ENCODE results near the gene CHAF1A. TPM values are rescaled to one million over a fixed set of nuclear protein-coding genes. Genes with fewer than 3 reads are reported as not detected.

The CHAF1A gene
- total and polyA plus RNA-seq, 2 of the 8 experiments (the other 6 are each of a cell fraction or from before 2014, with no cell fraction given) = 122 to 147 TPM

- TF ChIP-seq RBBP5 (IDR thresholded peaks at IDR 0.05; ENCODE audit: borderline replicate concordance, low read depth, low read length) = peak; percentile 60; the same call in 1 of the 2 replicates
- no peak for TF ChIP-seq EZH2 (IDR thresholded peaks at IDR 0.05; ENCODE audit: low read depth, low read length, severe bottlenecking)
- TF ChIP-seq JUND (IDR thresholded peaks at IDR 0.05; ENCODE audit: low read length) = no peak
- TF ChIP-seq MAX (IDR thresholded peaks at IDR 0.05) = 0 out of 2 replicates have a peak, but pooled peaks have one; percentile 40
- peak; percentile 65 for TF ChIP-seq TAF7 (optimal IDR thresholded peaks at IDR 0.05; ENCODE audit: borderline replicate concordance, low read depth, low read length)
- no peak for TF ChIP-seq KDM5A (IDR thresholded peaks at IDR 0.05; ENCODE audit: low read length)
- TF ChIP-seq POLR2A (IDR thresholded peaks at IDR 0.05; ENCODE audit: control extremely low read depth in 1 of 2, low read depth in 2 of 2, low read length in 2 of 2) = peak; percentile 76 to 83
- peak; percentile 97 for TF ChIP-seq USF2 (IDR thresholded peaks at IDR 0.05; ENCODE audit: low read length)
- TF ChIP-seq SP1 (IDR thresholded peaks at IDR 0.05; ENCODE audit: low read depth, low read length) = peak; percentile 98
- peak; percentile 82 for TF ChIP-seq ATF3 (IDR thresholded peaks at IDR 0.05; ENCODE audit: insufficient read depth, low read depth, low read length)
- peak; percentile 85 for TF ChIP-seq CEBPB (IDR thresholded peaks at IDR 0.05; ENCODE audit: low read depth, low read length)
- TF ChIP-seq PHF8 (conservative IDR thresholded peaks at IDR 0.05; ENCODE audit: low read depth, low read length) = peak; percentile 90
- peak; percentile 91 for TF ChIP-seq TAF1 (IDR thresholded peaks at IDR 0.05; ENCODE audit: low read depth, low read length)
- TF ChIP-seq E2F6 (IDR thresholded peaks at IDR 0.05) = peak; percentile 92
- peak; percentile 78; the same call in 1 of the 2 replicates for TF ChIP-seq GTF2F1 (IDR thresholded peaks at IDR 0.05; ENCODE audit: borderline replicate concordance, low read depth, low read length)
- peak; percentile 37; the same call in 1 of the 2 replicates for TF ChIP-seq ATF2 (IDR thresholded peaks at IDR 0.05; ENCODE audit: low read length)
- TF ChIP-seq CHD2 (IDR thresholded peaks at IDR 0.05; ENCODE audit: low read length) = peak; percentile 100
- TF ChIP-seq BRCA1 (IDR thresholded peaks at IDR 0.05; ENCODE audit: low read depth, low read length) = peak; percentile 98
- TF ChIP-seq SIX5 (IDR thresholded peaks at IDR 0.05; ENCODE audit: low read depth, low read length) = no peak
Measured at GRCh38 chr19:4402171-4403004, at the start of gene CHAF1A (continued).
